Heart left ventricle (tissue), 16 donors: ENCODE results near the gene C10orf120. TPM values are rescaled to one million over a fixed set of nuclear protein-coding genes. Genes with fewer than 3 reads are reported as not detected.

Source experiments
- ATAC-seq, 4 donors: fragments of 200-7000 bp; cut with Tn5 transposase; one replicate each; pipeline ENCODE4 v1.9.1; 2020 to 2022; ENCODE audit warnings: moderate library complexity in 4 of 4, mild to moderate bottlenecking in 3 of 4, moderate number of reproducible peaks in 1 of 4
- DNase-seq, 5 donors: peaks; one replicate each; pipeline ENCODE4 v3.0.0-alpha.2; 2020
- H3K27ac ChIP-seq, 12 donors: fragments of 200-600 bp; sonication (generic) in 4 of 12; one replicate each; pipeline versions ENCODE4 v1.5.0 to v1.8.0; 2016 to 2022; ENCODE audit warnings: mild to moderate bottlenecking in 2 of 12
- H3K27me3 ChIP-seq, 9 donors: fragments of 200-600 bp; sonication (generic) in 2 of 9; one replicate each; pipeline versions ENCODE4 v1.5.1 to v1.8.0; 2016 to 2022; ENCODE audit warnings: mild to moderate bottlenecking in 3 of 9
- H3K36me3 ChIP-seq, 9 donors: fragments of 200-600 bp; sonication (generic) in 2 of 9; one replicate each; pipeline versions ENCODE4 v1.5.0 to v1.8.0; 2018 to 2022; ENCODE audit warnings: mild to moderate bottlenecking in 2 of 9
- H3K4me1 ChIP-seq, 12 donors: fragments of 200-600 bp; sonication (generic) in 4 of 12; one replicate each; pipeline versions ENCODE4 v1.5.0 to v1.8.0; 2016 to 2022; ENCODE audit warnings: mild to moderate bottlenecking in 3 of 12
- H3K4me3 ChIP-seq, 12 donors: fragments of 200-600 bp; sonication (generic) in 4 of 12; one replicate each; pipeline versions ENCODE4 v1.5.0 to v1.8.0; 2017 to 2022; ENCODE audit warnings: mild to moderate bottlenecking in 9 of 12, moderate library complexity in 4 of 12
- H3K9me3 ChIP-seq, 12 donors: fragments of 200-600 bp; sonication (generic) in 4 of 12; one replicate each; pipeline versions ENCODE4 v1.5.0 to v1.8.0; 2016 to 2022; ENCODE audit warnings: mild to moderate bottlenecking in 1 of 12
- POLR2A ChIP-seq, 2 donors: fragments of 450-650 bp; IDR thresholded peaks; one replicate each; pipeline ENCODE4 v1.6.1; 2017; ENCODE audit warnings: antibody characterized with exemption in 2 of 2, mild to moderate bottlenecking in 2 of 2, moderate library complexity in 2 of 2
- WGBS, 4 donors: extraction: QIAGEN DNeasy Blood & Tissue Kit in 2 of 4; methylation state at CpG; one replicate each; pipeline versions ENCODE4 v1.1.5 to v1.1.7; 2013 to 2018; 5-methylcytosine and 5-hydroxymethylcytosine counted together
- intact Hi-C, 10 donors: fragments of 100-400 bp; cut with DNase I; formaldehyde crosslinking; loops; one replicate each; pipeline versions ENCODE4 v1.11.1 to v1.14.2; 2022
- polyA plus RNA-seq, 2 donors: library from polyadenylated mRNA; stranded (reverse); fragments of 200-250 nt; gene quantifications; one replicate each; pipeline ENCODE4 v1.2.3, GENCODE V29; 2013
- total RNA-seq, 9 donors: library from RNA; depleted of rRNA in 2 of 9; stranded (reverse); fragments of >200 nt in 2 of 9; fragmentation: NEBNext Ultra II Directional in 3 of 9; extraction: Animal tissue kit (Norgen Biotek cat#: 25700) in 3 of 9; gene quantifications; one replicate each; pipeline versions ENCODE4 v1.1.0 to v1.2.4, GENCODE V29; 2016 to 2023
- TF ChIP-seq, protein P1 (sequence below), 12 donors: fragments of 200-600 bp; sonication (generic) in 4 of 12; IDR thresholded peaks; one replicate each; pipeline versions ENCODE4 v1.5.0 to v1.8.0; 2018 to 2022; ENCODE audit warnings: antibody characterized with exemption in 12 of 12, mild to moderate bottlenecking in 5 of 12
- donor health status: ischemic (EF 13 %, LVEDD 7.1; RV severe dilation, severe dysfunction).
- donor health status: healthy with polysubstance abuse.
- donor health status: DM: no; HTN: yes; CAD: no.
- donor health status: DM: no; HTN: no; CAD: no.
- donor health status: ischemic (EF 25% LVEDD 6.9; RV normal size, moderate dysfunction).
- donor health status: ischemic (EF 25% LVEDD 5.7; RV mildly dilated, moderate dysfunction).
- donor health status: healthy.
- donor health status: DM: yes; HTN: yes; CAD: no.
- donor health status: ischemic (EF 35%, LVEDD 5.7; RV mildly dilated, moderate dysfunction).
- donor health status: nonischemic (EF 11% LVEDD 7.7; RV severe dilation, severe dysfunction).
- donor health status: DM: yes; HTN: yes; CAD: no.
- donor health status: PGD.
- donor health status: ischemic (EF 29% LVEDD 5.4; RV normal size, mild dysfunction).
- donor health status: nonischemic (EF 23%, LVEDD 6.1; RV moderate dilation, normal function).

The C10orf120 gene
- total and polyA plus RNA-seq, 11 donors, result not detected

DNA sequence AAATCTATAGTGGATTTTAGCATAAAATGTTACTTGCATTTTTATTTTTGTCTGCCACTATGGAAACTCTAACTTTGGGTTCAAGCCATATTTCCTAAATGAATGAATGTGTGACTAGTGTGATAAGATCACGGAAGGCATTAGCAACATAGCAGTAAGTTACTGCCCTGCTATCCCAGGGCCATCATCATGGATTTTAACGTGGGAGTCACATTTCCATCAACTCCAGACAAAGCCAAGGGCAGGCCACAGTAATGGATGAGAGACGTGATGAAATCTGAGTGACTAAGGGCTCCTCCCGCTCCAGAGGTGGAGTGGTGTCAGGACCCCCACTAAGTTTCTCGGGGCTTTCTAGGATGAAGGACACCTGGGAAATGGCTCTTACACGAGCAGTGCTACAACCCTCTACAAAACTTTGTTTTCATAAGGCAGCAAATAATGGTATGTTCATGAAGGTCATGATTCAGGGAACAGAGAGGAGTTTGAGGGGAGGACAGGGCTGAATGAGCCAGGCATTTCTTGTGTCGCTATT, 34.3 kb downstream of the C10orf120 start:
- TF ChIP-seq, protein P1, sequence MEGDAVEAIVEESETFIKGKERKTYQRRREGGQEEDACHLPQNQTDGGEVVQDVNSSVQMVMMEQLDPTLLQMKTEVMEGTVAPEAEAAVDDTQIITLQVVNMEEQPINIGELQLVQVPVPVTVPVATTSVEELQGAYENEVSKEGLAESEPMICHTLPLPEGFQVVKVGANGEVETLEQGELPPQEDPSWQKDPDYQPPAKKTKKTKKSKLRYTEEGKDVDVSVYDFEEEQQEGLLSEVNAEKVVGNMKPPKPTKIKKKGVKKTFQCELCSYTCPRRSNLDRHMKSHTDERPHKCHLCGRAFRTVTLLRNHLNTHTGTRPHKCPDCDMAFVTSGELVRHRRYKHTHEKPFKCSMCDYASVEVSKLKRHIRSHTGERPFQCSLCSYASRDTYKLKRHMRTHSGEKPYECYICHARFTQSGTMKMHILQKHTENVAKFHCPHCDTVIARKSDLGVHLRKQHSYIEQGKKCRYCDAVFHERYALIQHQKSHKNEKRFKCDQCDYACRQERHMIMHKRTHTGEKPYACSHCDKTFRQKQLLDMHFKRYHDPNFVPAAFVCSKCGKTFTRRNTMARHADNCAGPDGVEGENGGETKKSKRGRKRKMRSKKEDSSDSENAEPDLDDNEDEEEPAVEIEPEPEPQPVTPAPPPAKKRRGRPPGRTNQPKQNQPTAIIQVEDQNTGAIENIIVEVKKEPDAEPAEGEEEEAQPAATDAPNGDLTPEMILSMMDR (IDR thresholded peaks at IDR 0.05), result no peak
- TF ChIP-seq POLR2A (IDR thresholded peaks at IDR 0.05), result no peak
- Histone ChIP-seq H3K36me3 (no peaks in the 10 kb centered on the region), H3K9me3 (no peaks in the 10 kb centered on the region), H3K4me3 (no peak overlapping the region), H3K4me1 (peaks cover 0 to 6% (median 0%) of the 10 kb centered on the region in 12 donors), H3K27me3 (no peaks in the 10 kb centered on the region), H3K27ac (no peak overlapping the region)
- 73 to 86% (median 83%) methylated on average over 7 of the region's 7 CpGs for WGBS, 4 donors
- intact Hi-C loops, result no loop called here
- DNase-seq, result no peak
- ATAC-seq, result no peak

DNA sequence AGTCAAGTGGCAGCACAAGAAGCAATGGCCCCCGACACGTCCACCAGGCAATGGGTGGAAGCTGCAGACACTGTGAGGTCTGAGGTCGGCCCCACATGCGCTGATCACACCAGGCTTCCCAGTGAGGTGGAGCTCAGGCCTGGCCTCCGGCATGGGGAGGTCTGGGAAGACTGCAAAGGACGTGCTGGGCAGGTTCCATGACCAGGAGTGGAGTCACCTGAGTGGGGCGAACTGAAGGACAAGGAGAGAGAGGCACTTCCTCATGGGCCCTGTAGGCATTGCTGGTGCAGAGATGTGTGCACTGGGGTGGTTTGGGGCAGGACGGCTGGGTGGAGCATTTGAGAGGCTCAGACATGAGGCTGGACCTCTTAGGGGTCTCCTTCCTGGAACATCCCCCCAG, 35.1 kb downstream of the C10orf120 start:
- H3K27me3 ChIP-seq, result no peaks in the 10 kb centered on the region
- ATAC-seq, result peak in 1 of 4 donors; percentile 11
- TF ChIP-seq, protein P1 (IDR thresholded peaks at IDR 0.05), result no peak
- TF ChIP-seq POLR2A (IDR thresholded peaks at IDR 0.05), result no peak

DNA sequence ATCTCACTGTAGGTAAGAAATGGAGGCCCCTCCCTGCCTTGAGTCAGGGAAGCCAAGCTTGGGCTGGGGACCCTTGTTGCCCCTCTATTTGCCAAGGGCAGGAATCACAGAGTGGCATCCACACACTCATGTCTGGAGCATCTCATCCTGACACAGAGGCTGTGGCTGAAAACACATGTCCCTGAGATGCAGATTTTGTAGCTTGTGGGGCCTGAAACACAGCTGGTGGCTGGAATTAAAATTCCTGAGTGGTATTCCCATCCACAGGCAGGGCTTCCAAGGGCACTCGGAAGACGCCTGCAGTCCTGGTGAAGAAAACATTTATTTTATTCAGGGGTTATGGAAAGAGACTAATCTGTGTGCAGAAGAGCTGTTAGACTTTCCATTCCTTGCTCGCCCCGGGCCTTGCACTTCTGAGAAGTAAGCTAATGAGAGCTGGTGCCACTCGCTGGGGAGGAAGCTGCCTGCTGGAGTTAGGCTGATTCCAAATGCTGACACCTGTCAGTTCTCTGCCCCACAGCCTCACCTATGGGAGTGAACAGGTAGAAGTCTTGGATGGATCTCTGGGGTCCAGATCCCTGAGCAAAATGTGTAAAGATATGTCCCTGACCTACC, 36.0 kb downstream of the C10orf120 start:
- ATAC-seq (no peak), DNase-seq (no peak)
- H3K27ac ChIP-seq, result no peak overlapping the region
- 82 to 92% (median 92%) methylated on average over 5 of the region's 5 CpGs for WGBS, 4 donors
- H3K36me3 ChIP-seq, result no peaks in the 10 kb centered on the region
- H3K27me3 ChIP-seq, result no peaks in the 10 kb centered on the region
- TF ChIP-seq, protein P1 (IDR thresholded peaks at IDR 0.05), result no peak
- TF ChIP-seq POLR2A (IDR thresholded peaks at IDR 0.05), result no peak
- no peaks in the 10 kb centered on the region for H3K4me1 ChIP-seq
- H3K9me3 ChIP-seq, result no peaks in the 10 kb centered on the region
- no peak overlapping the region for H3K4me3 ChIP-seq
- intact Hi-C loops, result no loop called here

More for the DNA sequence above, 35.1 kb downstream of the C10orf120 start:
- H3K9me3 ChIP-seq, result no peaks in the 10 kb centered on the region
- no peak overlapping the region for H3K4me3 ChIP-seq
- H3K4me1 ChIP-seq, result peaks cover 0 to 6% (median 0%) of the 10 kb centered on the region in 12 donors
- 88 to 91% (median 91%) methylated on average over 8 of the region's 8 CpGs for WGBS, 4 donors
- DNase-seq, result no peak
- intact Hi-C loops, result no loop called here
- no peak overlapping the region for H3K27ac ChIP-seq
- H3K36me3 ChIP-seq, result no peaks in the 10 kb centered on the region

DNA sequence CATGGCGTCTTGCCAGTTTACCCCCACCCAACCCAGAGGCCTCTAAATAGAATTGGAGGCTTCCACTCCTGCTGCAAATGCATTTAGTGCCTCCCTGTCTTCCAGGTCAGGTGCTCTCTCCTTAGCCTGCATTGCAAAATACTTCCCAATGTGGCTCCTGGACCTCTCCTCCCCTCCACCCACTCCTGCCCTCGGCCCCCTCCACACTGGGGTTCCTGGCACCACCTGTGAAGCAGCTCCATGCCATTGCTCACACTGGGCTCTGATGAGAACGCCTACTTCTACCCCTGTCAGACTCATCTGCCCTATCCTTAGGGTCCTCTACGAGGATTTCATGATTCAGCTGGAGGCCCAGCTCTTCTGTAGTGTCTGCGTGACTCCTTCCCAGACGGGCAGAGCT, 37.4 kb downstream of the C10orf120 start:
- no peaks in the 10 kb centered on the region for H3K27me3 ChIP-seq
- TF ChIP-seq, protein P1 (IDR thresholded peaks at IDR 0.05), result no peak
- TF ChIP-seq POLR2A (IDR thresholded peaks at IDR 0.05), result no peak
- H3K27ac ChIP-seq, result no peak overlapping the region
- no peaks in the 10 kb centered on the region for H3K36me3 ChIP-seq
- 67 to 76% (median 70%) methylated on average over 6 of the region's 6 CpGs for WGBS, 4 donors
- ATAC-seq (no peak), DNase-seq (no peak)
- intact Hi-C loops, result no loop called here
- H3K9me3 ChIP-seq, result no peaks in the 10 kb centered on the region
- no peaks in the 10 kb centered on the region for H3K4me1 ChIP-seq
- no peak overlapping the region for H3K4me3 ChIP-seq
